WTC11 (cell line): Measurements from ENCODE around the gene ARMH4. TPM values are rescaled to one million over a fixed set of nuclear protein-coding genes. Genes with fewer than 3 reads are reported as not detected.
A peak's percentile ranks its signal among the peaks of the same experiment; 100 is the strongest.

Source experiments
- ATAC-seq: fragments of 200-7000 bp; cut with Tn5 transposase; 2 replicates; pipeline ENCODE4 v1.10.0; 2021; ENCODE audit warnings: mild to moderate bottlenecking, moderate library complexity
- CTCF ChIA-PET: fragments of 300-600 bp; sonication (Branson Sonifier 250); formaldehyde crosslinking; loops from one replicate; lab custom pipeline; 2021; ENCODE audit warnings: antibody characterized with exemption; lab: Charles Lee
- POLR2A ChIA-PET: fragments of 350-600 bp; sonication (Branson Sonifier 250); formaldehyde crosslinking; loops from one replicate; lab custom pipeline; 2021; ENCODE audit warnings: antibody characterized with exemption; lab: Charles Lee
- DNase-seq: peaks from one replicate; pipeline ENCODE4 v3.0.0; 2021; ENCODE audit warnings: low spot score
- H3K27ac Mint-ChIP-seq: 2 replicates; pipeline ENCODE4 v1.8.0; 2021; ENCODE audit warnings: mixed read lengths
- H3K27me3 Mint-ChIP-seq: 2 replicates; pipeline ENCODE4 v1.8.0; 2021; ENCODE audit warnings: low read depth, mild to moderate bottlenecking, moderate library complexity, mixed read lengths
- H3K36me3 Mint-ChIP-seq: 2 replicates; pipeline ENCODE4 v1.8.0; 2021; ENCODE audit warnings: mixed read lengths
- H3K4me1 Mint-ChIP-seq: 2 replicates; pipeline ENCODE4 v1.8.0; 2022; ENCODE audit warnings: mixed read lengths
- H3K4me3 Mint-ChIP-seq: 2 replicates; pipeline ENCODE4 v1.8.0; 2021; ENCODE audit warnings: mild to moderate bottlenecking, moderate library complexity, mixed read lengths
- H3K9me3 Mint-ChIP-seq: 2 replicates; pipeline ENCODE4 v1.8.0; 2021; ENCODE audit warnings: mixed read lengths
- ATF2 ChIP-seq: sonication (generic); formaldehyde crosslinking; IDR thresholded peaks from 2 replicates; pipeline ENCODE4 v1.8.1; 2022; ENCODE audit warnings: low read depth, missing genetic modification reagents, borderline replicate concordance
- CTCF ChIP-seq: fragments of 200-600 bp; IDR thresholded peaks from 2 replicates; pipeline ENCODE4 v1.8.0; 2022; ENCODE audit warnings: antibody characterized with exemption
- EMX1 ChIP-seq: fragments of 250-450 bp; sonication (Bioruptor Pico); IDR thresholded peaks from 2 replicates; pipeline ENCODE4 v1.8.0; 2021; ENCODE audit warnings: mild to moderate bottlenecking
- ETV6 ChIP-seq: sonication (generic); formaldehyde crosslinking; IDR thresholded peaks from 2 replicates; pipeline ENCODE4 v1.8.1; 2022; ENCODE audit warnings: mild to moderate bottlenecking, missing genetic modification reagents
- FOXJ3 ChIP-seq: sonication (generic); formaldehyde crosslinking; IDR thresholded peaks from 2 replicates; pipeline ENCODE4 v1.9.0; 2021; ENCODE audit warnings: missing genetic modification reagents, mild to moderate bottlenecking, borderline replicate concordance
- FOXK1 ChIP-seq: sonication (generic); formaldehyde crosslinking; IDR thresholded peaks from 2 replicates; pipeline ENCODE4 v1.8.0; 2022; ENCODE audit warnings: mild to moderate bottlenecking, moderate library complexity, missing genetic modification reagents
- FOXP1 ChIP-seq: sonication (generic); formaldehyde crosslinking; IDR thresholded peaks from 2 replicates; pipeline ENCODE4 v1.8.0; 2022; ENCODE audit warnings: missing genetic modification reagents, mild to moderate bottlenecking, moderate library complexity, borderline replicate concordance
- JAZF1 ChIP-seq: fragments of 250-450 bp; sonication (Bioruptor Pico); IDR thresholded peaks from 2 replicates; pipeline ENCODE4 v1.9.0; 2021; ENCODE audit warnings: moderate library complexity, mild to moderate bottlenecking, inconsistent platforms
- JUN ChIP-seq: sonication (generic); formaldehyde crosslinking; IDR thresholded peaks from 2 replicates; pipeline ENCODE4 v1.8.0; 2023; ENCODE audit warnings: mild to moderate bottlenecking, missing genetic modification reagents
- MAX ChIP-seq: sonication (generic); formaldehyde crosslinking; IDR thresholded peaks from 2 replicates; pipeline ENCODE4 v1.8.0; 2022; ENCODE audit warnings: mild to moderate bottlenecking, missing genetic modification reagents
- MYBL2 ChIP-seq: sonication (generic); formaldehyde crosslinking; IDR thresholded peaks from 2 replicates; pipeline ENCODE4 v1.8.1; 2023; ENCODE audit warnings: mild to moderate bottlenecking, moderate library complexity, missing genetic modification reagents
- NR3C1 ChIP-seq: sonication (generic); formaldehyde crosslinking; conservative IDR thresholded peaks from 2 replicates; pipeline ENCODE4 v1.8.1; 2023; ENCODE audit warnings: low read depth, mild to moderate bottlenecking, missing genetic modification reagents
- PREB ChIP-seq: sonication (generic); formaldehyde crosslinking; IDR thresholded peaks from 2 replicates; pipeline ENCODE4 v1.8.1; 2022; ENCODE audit warnings: mild to moderate bottlenecking, missing genetic modification reagents, moderate library complexity, borderline replicate concordance
- SP1 ChIP-seq: sonication (generic); formaldehyde crosslinking; conservative IDR thresholded peaks from 2 replicates; pipeline ENCODE4 v1.8.1; 2022; ENCODE audit warnings: missing genetic modification reagents
- TEAD1 ChIP-seq: sonication (generic); formaldehyde crosslinking; IDR thresholded peaks from 2 replicates; pipeline ENCODE4 v1.8.0; 2022; ENCODE audit warnings: mild to moderate bottlenecking, missing genetic modification reagents
- ZNF263 ChIP-seq: sonication (generic); formaldehyde crosslinking; IDR thresholded peaks from 2 replicates; pipeline ENCODE4 v1.8.1; 2022; ENCODE audit warnings: low read depth, mild to moderate bottlenecking, moderate library complexity, missing genetic modification reagents
- ZNF317 ChIP-seq: sonication (generic); formaldehyde crosslinking; IDR thresholded peaks from 2 replicates; pipeline ENCODE4 v1.8.1; 2023; ENCODE audit warnings: low read depth, mild to moderate bottlenecking, moderate library complexity, missing genetic modification reagents, borderline replicate concordance
- ZNF423 ChIP-seq: fragments of 250-450 bp; sonication (Bioruptor Pico); IDR thresholded peaks from 2 replicates; pipeline ENCODE4 v2.1.2; 2022; ENCODE audit warnings: mild to moderate bottlenecking, moderate library complexity
- ZNF532 ChIP-seq: fragments of 250-450 bp; sonication (Bioruptor Pico); IDR thresholded peaks from 2 replicates; pipeline ENCODE4 v1.9.0; 2021; ENCODE audit warnings: mild to moderate bottlenecking, borderline replicate concordance
- ZSCAN18 ChIP-seq: fragments of 250-450 bp; sonication (Bioruptor Pico); IDR thresholded peaks from 2 replicates; pipeline ENCODE4 v2.1.2; 2022; ENCODE audit warnings: mild to moderate bottlenecking, moderate library complexity
- total RNA-seq: library from RNA; stranded (reverse); gene quantifications from 3 replicates; pipeline ENCODE4 v1.2.3, GENCODE V29; 2021

Gene ARMH4
- total RNA-seq, 1 experiment from 2014 or later: 12.2 TPM

- no peak for TF ChIP-seq CTCF
- TF ChIP-seq ATF2 (CRISPR knock-in tag): no peak
- TF ChIP-seq ZNF532 (CRISPR knock-in tag): no peak
- no peak for TF ChIP-seq NR3C1 (CRISPR knock-in tag)
- TF ChIP-seq ZSCAN18 (CRISPR knock-in tag): no peak
- no peak for TF ChIP-seq SP1
- no peak for TF ChIP-seq ZNF263 (CRISPR knock-in tag)
Observed at GRCh38 chr14:57987051-57987450, 165.0 kb downstream of the ARMH4 start (continued).

- CTCF ChIA-PET: no interaction called here
- no peaks in the 10 kb centered on the region for H3K36me3 Mint-ChIP-seq
- no peaks in the 10 kb centered on the region for H3K9me3 Mint-ChIP-seq
- no peak overlapping the region for H3K27ac Mint-ChIP-seq
- peaks cover 21% of the 10 kb centered on the region for H3K4me1 Mint-ChIP-seq
- no peak overlapping the region for H3K4me3 Mint-ChIP-seq
- POLR2A ChIA-PET: no interaction called here
- H3K27me3 Mint-ChIP-seq: no peaks in the 10 kb centered on the region
- DNase-seq: peak; percentile 22
- ATAC-seq: peak; percentile 58
- no peak for TF ChIP-seq FOXJ3
- no peak for TF ChIP-seq ZNF317 (CRISPR knock-in tag)
- TF ChIP-seq NR3C1 (CRISPR knock-in tag): no peak
- no peak for TF ChIP-seq MYBL2 (CRISPR knock-in tag)
- TF ChIP-seq ZNF532 (CRISPR knock-in tag): no peak
- TF ChIP-seq FOXK1 (CRISPR knock-in tag): no peak
- TF ChIP-seq JUN: no peak
- no peak for TF ChIP-seq JAZF1 (CRISPR knock-in tag)
- TF ChIP-seq TEAD1 (CRISPR knock-in tag): no peak
- no peak for TF ChIP-seq FOXP1
- no peak for TF ChIP-seq PREB (CRISPR knock-in tag)
- no peak for TF ChIP-seq ZNF423 (CRISPR knock-in tag)
- TF ChIP-seq ETV6: no peak
- TF ChIP-seq EMX1 (CRISPR knock-in tag): no peak
- no peak for TF ChIP-seq MAX
Observed at GRCh38 chr14:57982804-57983634, 169.0 kb downstream of the ARMH4 start.
